D721Med (cell line): ENCODE measurements around the gene XRCC3.
A peak's percentile ranks its signal among the peaks of the same experiment; 100 is the strongest.

ENCODE experiments used
- DNase-seq: peaks from one replicate; pipeline ENCODE4 v3.0.0; 2011; ENCODE audit warnings: low spot score; ENCODE audit not compliant: insufficient read length
- FAIRE-seq: peaks from 2 replicates; lab custom pipeline; 2011; peaks lifted over from hg19 to GRCh38; lab: Jason Lieb, UNC
- TF ChIP-seq, protein P1 (sequence below): IDR thresholded peaks from 2 replicates; pipeline ENCODE4 v1.5.1; 2012; ENCODE audit warnings: mild to moderate bottlenecking, control low read depth; ENCODE audit not compliant: insufficient read depth; ENCODE audit errors: missing control alignments

XRCC3 gene

DNA sequence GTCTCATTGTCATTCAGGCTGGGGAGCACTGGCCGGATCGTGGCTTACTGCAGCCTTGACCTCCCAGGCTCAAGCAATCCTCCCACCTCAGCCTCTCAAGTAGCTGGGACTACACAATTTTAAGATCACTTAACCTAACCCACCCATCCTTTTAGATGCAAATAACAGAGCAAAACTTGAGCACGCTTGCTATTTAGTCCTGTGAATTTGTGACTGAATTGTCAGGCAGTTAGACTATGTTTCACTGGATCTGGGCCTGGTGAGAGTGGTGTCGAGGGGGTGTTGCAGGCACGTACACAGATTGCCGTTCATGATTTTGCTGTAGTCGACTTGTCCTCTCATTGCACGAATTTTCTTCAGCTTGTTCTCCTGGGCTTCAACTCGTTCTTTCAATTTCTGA is 38.5 kb upstream of the XRCC3 start:
- TF ChIP-seq, protein P1, sequence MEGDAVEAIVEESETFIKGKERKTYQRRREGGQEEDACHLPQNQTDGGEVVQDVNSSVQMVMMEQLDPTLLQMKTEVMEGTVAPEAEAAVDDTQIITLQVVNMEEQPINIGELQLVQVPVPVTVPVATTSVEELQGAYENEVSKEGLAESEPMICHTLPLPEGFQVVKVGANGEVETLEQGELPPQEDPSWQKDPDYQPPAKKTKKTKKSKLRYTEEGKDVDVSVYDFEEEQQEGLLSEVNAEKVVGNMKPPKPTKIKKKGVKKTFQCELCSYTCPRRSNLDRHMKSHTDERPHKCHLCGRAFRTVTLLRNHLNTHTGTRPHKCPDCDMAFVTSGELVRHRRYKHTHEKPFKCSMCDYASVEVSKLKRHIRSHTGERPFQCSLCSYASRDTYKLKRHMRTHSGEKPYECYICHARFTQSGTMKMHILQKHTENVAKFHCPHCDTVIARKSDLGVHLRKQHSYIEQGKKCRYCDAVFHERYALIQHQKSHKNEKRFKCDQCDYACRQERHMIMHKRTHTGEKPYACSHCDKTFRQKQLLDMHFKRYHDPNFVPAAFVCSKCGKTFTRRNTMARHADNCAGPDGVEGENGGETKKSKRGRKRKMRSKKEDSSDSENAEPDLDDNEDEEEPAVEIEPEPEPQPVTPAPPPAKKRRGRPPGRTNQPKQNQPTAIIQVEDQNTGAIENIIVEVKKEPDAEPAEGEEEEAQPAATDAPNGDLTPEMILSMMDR = no peak
- no peak for FAIRE-seq

DNA sequence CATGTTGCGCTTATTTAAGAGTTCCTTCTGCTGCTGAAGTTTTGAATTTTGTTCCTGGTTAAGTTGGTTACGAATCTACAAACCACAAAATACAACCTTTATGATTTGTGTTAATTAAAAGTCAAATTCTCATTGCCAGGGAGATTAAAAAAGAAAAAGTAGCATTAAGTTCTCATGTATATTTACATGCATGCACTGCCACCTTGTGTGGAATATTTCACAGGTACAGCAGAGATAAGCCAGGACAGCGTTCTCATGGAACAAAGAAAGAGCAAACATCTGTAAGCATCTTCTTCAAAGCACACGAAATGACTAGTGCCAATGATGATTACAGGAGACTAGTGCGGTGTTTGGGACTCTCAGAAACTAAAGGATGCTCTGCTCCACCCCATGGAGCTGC is 34.6 kb upstream of the XRCC3 start:
- DNase-seq (no peak), FAIRE-seq (no peak)
- TF ChIP-seq, protein P1 = peak; percentile 15

More for the DNA sequence above, 38.5 kb upstream of the XRCC3 start:
- no peak for DNase-seq

DNA sequence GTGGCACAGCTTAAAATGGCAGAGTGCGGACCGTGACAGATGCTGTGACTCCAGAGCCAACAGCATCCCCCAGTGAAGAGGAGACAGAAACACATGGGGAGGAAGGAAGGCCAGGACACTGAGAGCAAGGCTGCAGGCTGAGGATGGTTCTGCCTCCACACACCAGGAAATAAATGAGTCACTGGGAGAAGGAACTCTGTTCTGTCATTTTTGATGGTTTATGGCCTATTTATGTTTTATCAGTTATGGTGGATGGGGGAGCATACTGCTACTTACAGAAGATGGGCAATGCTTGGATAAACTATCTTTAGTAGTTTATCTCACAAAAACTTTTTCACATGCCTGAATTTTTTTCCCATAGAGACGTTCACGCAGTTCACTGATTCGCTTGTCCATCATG is 34.2 kb upstream of the XRCC3 start:
- FAIRE-seq (no peak), DNase-seq (no peak)
- TF ChIP-seq, protein P1 = no peak

DNA sequence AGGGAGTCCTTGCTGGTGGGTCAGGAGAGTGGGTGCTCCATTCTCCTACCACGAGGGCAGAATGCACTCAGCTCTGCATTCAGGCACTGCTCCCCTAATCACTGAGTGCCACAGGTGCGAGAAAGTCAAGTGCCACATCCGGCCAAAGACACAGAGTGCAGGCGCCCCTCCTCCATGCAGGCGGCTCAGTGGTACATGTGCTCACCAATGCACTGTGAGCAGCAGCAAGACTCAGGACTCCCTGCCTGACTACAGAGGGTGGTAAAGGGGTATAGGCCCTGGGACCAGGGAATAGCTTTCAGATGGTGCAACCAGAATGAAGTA is 33.2 kb upstream of the XRCC3 start:
- no peak for FAIRE-seq
- TF ChIP-seq, protein P1 = no peak
- DNase-seq = no peak

DNA sequence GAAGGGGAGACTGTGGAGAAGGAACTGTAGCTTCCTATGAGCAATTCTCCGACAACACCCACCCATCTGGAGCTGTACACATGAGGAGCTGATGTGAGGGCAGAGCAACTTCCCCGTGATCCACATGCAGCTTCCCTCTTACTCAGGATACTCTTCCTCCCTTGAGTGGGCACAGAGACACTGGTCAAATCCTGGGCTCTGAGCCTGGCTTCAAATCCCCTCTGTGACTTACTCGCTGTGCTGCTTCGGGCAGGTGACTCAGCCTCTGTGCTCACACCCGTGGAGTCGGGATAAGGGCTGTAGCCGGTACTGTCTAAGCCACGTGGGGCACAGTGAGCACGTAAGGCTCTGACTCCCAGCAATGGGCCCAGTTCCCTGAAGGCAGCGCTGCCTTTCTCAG is 31.4 kb upstream of the XRCC3 start:
- DNase-seq (no peak), FAIRE-seq (no peak)
- TF ChIP-seq, protein P1 = no peak

DNA sequence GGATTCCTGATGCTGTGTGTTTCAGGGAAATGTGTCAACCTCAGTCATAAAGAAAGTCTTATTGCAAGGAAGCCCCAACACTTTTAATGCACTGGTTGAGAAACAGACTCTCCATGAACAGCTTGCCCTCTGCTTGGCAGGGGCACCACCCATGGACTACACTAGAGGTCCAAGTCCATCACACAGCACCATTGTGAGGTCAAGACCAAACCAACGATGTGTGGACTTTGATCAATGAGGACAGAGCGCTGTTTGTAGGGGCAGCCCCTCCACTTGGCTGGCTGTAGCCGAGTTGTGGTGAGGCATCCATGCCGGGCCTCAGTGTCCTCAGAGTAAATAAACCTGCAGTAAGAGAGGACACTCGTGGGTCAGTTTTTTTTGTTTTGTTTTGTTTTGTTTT is 30.2 kb upstream of the XRCC3 start:
- DNase-seq (no peak), FAIRE-seq (no peak)
- TF ChIP-seq, protein P1 = no peak

DNA sequence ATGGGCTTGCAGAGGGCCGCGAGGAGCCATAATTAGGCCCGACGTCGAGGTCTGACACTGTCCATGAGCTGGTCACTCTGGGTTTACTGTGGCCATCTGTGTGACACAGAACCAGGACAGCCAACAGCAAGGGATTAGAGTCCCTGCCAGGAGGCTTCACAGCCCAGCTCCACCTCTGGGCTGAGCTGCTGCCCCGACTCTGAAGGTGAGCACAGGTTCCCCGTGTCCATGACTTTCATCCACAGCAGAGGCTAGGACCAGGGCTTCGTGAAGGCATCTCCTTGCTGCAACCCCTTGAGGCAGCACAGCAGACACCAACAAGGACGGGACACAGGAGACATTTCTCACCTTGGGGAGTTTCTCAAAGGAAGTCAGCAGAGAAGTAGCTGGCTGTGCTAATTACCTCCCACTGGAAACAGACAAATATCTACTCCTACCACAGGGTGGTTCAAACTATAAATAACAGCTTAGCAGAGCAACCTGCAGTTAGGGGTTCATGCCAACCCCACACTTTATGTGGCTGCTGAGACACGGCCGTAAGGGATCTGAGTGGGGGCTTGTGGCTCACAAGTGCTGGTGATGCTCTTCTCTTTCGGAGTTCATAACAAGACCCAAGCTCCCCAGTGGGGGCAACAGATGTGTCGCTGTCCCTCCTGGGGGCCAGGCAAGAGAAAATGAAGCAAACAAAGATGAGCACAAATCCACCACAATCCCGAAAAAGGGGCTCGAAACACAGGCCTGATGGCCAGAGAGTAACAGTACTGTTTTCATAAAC is 29.6 kb upstream of the XRCC3 start:
- no peak for DNase-seq
- TF ChIP-seq, protein P1 = no peak
- no peak for FAIRE-seq
